Measurements from ENCODE around the gene TDRD1.

TDRD1 gene

DNA sequence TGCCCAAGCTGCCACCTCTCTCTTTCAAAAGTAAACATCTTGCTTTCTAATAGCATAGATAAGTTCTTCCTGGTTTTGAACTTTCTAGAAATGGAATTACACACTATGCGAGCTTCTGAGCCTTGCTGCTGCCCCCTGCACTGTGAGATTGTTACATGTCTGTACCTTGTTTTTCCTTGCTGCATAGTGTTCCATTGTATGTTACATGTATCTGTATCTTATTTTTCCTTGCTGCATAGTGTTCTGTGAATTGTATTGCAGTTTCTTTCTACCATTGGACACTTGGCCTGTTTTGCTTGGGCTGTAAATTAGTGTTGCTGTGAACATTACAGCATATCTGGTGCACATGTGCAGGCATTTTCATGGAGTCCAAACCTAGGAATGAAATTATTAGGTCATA, 35.9 kb downstream of the TDRD1 start:
- H3K9me2 ChIP-seq (ENCODE audit: low read depth, low read length) = no peaks in the 10 kb centered on the region
- no peak overlapping the region for H3K4me2 ChIP-seq (ENCODE audit: low read length)
- no peak overlapping the region for H2AFZ ChIP-seq (ENCODE audit: low read length)
- no peaks in the 10 kb centered on the region for H3K9me3 ChIP-seq (ENCODE audit: low read length)
- no peak overlapping the region for H3K27ac ChIP-seq (ENCODE audit: low read depth, low read length, poor library complexity, severe bottlenecking)
- no peaks in the 10 kb centered on the region for H3K79me2 ChIP-seq (ENCODE audit: insufficient read depth, low read length)
- no peaks in the 10 kb centered on the region for H3K36me3 ChIP-seq (ENCODE audit: insufficient read depth, low read length)
- no peaks in the 10 kb centered on the region for H3K4me1 ChIP-seq (ENCODE audit: insufficient read depth, low read length, severe bottlenecking)
- H4K20me1 ChIP-seq (ENCODE audit: insufficient read depth, low read length) = no peaks in the 10 kb centered on the region
- H3K27me3 ChIP-seq (ENCODE audit: insufficient read depth, low read length) = no peaks in the 10 kb centered on the region
- TF ChIP-seq, protein P1, sequence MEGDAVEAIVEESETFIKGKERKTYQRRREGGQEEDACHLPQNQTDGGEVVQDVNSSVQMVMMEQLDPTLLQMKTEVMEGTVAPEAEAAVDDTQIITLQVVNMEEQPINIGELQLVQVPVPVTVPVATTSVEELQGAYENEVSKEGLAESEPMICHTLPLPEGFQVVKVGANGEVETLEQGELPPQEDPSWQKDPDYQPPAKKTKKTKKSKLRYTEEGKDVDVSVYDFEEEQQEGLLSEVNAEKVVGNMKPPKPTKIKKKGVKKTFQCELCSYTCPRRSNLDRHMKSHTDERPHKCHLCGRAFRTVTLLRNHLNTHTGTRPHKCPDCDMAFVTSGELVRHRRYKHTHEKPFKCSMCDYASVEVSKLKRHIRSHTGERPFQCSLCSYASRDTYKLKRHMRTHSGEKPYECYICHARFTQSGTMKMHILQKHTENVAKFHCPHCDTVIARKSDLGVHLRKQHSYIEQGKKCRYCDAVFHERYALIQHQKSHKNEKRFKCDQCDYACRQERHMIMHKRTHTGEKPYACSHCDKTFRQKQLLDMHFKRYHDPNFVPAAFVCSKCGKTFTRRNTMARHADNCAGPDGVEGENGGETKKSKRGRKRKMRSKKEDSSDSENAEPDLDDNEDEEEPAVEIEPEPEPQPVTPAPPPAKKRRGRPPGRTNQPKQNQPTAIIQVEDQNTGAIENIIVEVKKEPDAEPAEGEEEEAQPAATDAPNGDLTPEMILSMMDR (IDR thresholded peaks at IDR 0.05; ENCODE audit: low read length) = no peak
- no peak for TF ChIP-seq EZH2 (IDR thresholded peaks at IDR 0.05; ENCODE audit: borderline replicate concordance, low read length)
- no peaks in the 10 kb centered on the region for H3F3A ChIP-seq (ENCODE audit: insufficient read depth, low read length)
- H3K9ac ChIP-seq (ENCODE audit: low read length) = no peak overlapping the region
- no peak overlapping the region for H3K4me3 ChIP-seq (ENCODE audit: low read depth, low read length, poor library complexity, severe bottlenecking)

DNA sequence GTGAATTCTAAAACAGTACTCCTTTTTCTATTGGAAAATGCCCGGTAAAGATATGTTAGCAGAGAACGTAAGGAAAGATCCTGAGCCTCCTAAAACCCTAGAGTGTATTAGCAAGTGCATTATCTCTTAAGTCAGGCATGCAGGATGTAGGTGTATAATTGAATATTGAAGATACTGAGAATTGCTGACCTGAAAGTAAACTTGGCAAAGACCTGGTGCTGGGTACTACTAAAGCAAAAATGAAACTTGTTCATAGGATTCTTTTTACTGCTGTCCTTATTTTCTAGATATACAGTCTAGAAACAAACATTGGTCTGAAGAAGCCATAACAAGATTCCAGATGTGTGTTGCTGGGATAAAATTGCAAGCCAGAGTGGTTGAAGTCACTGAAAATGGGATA, 41.1 kb downstream of the TDRD1 start:
- no peaks in the 10 kb centered on the region for H3K27me3 ChIP-seq (ENCODE audit: insufficient read depth, low read length)
- H3K4me2 ChIP-seq (ENCODE audit: low read length) = no peak overlapping the region
- H3K9ac ChIP-seq (ENCODE audit: low read length) = no peak overlapping the region

DNA sequence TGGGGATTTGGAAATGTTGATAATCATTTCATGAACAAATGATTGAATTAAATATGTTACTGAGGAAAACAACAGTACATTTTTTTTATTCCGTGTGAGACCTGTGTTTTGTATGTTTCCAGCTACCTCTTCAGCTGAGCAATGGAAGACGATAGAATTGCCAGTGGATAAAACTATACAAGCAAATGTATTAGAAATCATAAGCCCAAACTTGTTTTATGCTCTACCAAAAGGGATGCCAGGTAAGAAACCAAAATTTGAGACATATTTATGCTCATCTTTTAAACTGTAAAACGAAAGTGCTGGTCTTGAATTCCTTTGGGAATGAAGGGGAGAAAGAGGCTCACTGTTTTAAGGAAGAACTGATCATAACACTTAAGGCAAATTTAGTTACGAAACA, 42.1 kb downstream of the TDRD1 start:
- no peak overlapping the region for H3K4me3 ChIP-seq (ENCODE audit: low read depth, low read length, poor library complexity, severe bottlenecking)
- H3F3A ChIP-seq (ENCODE audit: insufficient read depth, low read length) = no peaks in the 10 kb centered on the region
- no peaks in the 10 kb centered on the region for H3K79me2 ChIP-seq (ENCODE audit: insufficient read depth, low read length)
- H3K27me3 ChIP-seq (ENCODE audit: insufficient read depth, low read length) = no peaks in the 10 kb centered on the region
- no peak overlapping the region for H3K4me2 ChIP-seq (ENCODE audit: low read length)
- no peak overlapping the region for H2AFZ ChIP-seq (ENCODE audit: low read length)
- H3K9ac ChIP-seq (ENCODE audit: low read length) = no peak overlapping the region
- H4K20me1 ChIP-seq (ENCODE audit: insufficient read depth, low read length) = no peaks in the 10 kb centered on the region
- TF ChIP-seq EZH2 (IDR thresholded peaks at IDR 0.05; ENCODE audit: borderline replicate concordance, low read length) = no peak
- TF ChIP-seq, protein P1 (IDR thresholded peaks at IDR 0.05; ENCODE audit: low read length) = no peak
- H3K9me2 ChIP-seq (ENCODE audit: low read depth, low read length) = no peaks in the 10 kb centered on the region
- H3K4me1 ChIP-seq (ENCODE audit: insufficient read depth, low read length, severe bottlenecking) = no peaks in the 10 kb centered on the region
- H3K27ac ChIP-seq (ENCODE audit: low read depth, low read length, poor library complexity, severe bottlenecking) = no peak overlapping the region
- H3K36me3 ChIP-seq (ENCODE audit: insufficient read depth, low read length) = no peaks in the 10 kb centered on the region
- no peaks in the 10 kb centered on the region for H3K9me3 ChIP-seq (ENCODE audit: low read length)

More for the DNA sequence above, 41.1 kb downstream of the TDRD1 start:
- Histone ChIP-seq H3K79me2 (ENCODE audit: insufficient read depth, low read length) (no peaks in the 10 kb centered on the region), H2AFZ (ENCODE audit: low read length) (no peak overlapping the region), H3K27ac (ENCODE audit: low read depth, low read length, poor library complexity, severe bottlenecking) (no peak overlapping the region), H3F3A (ENCODE audit: insufficient read depth, low read length) (no peaks in the 10 kb centered on the region), H3K36me3 (ENCODE audit: insufficient read depth, low read length) (no peaks in the 10 kb centered on the region), H3K9me2 (ENCODE audit: low read depth, low read length) (no peaks in the 10 kb centered on the region), H3K9me3 (ENCODE audit: low read length) (no peaks in the 10 kb centered on the region), H4K20me1 (ENCODE audit: insufficient read depth, low read length) (no peaks in the 10 kb centered on the region), H3K4me1 (ENCODE audit: insufficient read depth, low read length, severe bottlenecking) (no peaks in the 10 kb centered on the region), H3K4me3 (ENCODE audit: low read depth, low read length, poor library complexity, severe bottlenecking) (no peak overlapping the region)
- TF ChIP-seq EZH2 (IDR thresholded peaks at IDR 0.05; ENCODE audit: borderline replicate concordance, low read length) = no peak
- TF ChIP-seq, protein P1 (IDR thresholded peaks at IDR 0.05; ENCODE audit: low read length) = no peak
